Stomach (tissue), 19 donors: ENCODE data around the gene QPRT. TPM values are rescaled to one million over a fixed set of nuclear protein-coding genes. Genes with fewer than 3 reads are reported as not detected.
"Not testable (repeated sequence)": the region's sequence is repeated elsewhere in the genome, so short reads cannot be mapped to it uniquely, and the experiment has no call there.

ENCODE experiments used
- DNase-seq, 2 donors: peaks; one replicate each; pipeline versions ENCODE4 v3.0.0 to v3.0.0-alpha.2; 2013 to 2019
- H3K27ac ChIP-seq, 5 donors: fragments of 200-600 bp in 4 of 5; sonication (generic) in 4 of 5; one replicate each; pipeline ENCODE4 v1.5.1; 2013 to 2019; ENCODE audit warnings: mild to moderate bottlenecking in 1 of 5, moderate library complexity in 1 of 5
- H3K27me3 ChIP-seq, 3 donors: fragments of 200-600 bp; sonication (generic); one replicate each; pipeline ENCODE4 v1.5.1; 2017 to 2019; ENCODE audit warnings: mixed run types in 1 of 3
- H3K36me3 ChIP-seq, 4 donors: fragments of 200-600 bp; sonication (generic); 1 replicate in 3 of 4; 2 replicates in 1 of 4; pipeline ENCODE4 v1.5.1; 2016 to 2019
- H3K4me1 ChIP-seq, 4 donors: fragments of 200-600 bp; sonication (generic); one replicate each; pipeline ENCODE4 v1.5.1; 2016 to 2019
- H3K4me3 ChIP-seq, 4 donors: fragments of 200-600 bp; sonication (generic) in 3 of 4; one replicate each; pipeline ENCODE4 v1.5.1; 2016 to 2019; ENCODE audit warnings: mild to moderate bottlenecking in 1 of 4
- H3K9me3 ChIP-seq, 4 donors: fragments of 200-600 bp; sonication (generic); one replicate each; pipeline ENCODE4 v1.5.1; 2016 to 2019
- EP300 ChIP-seq: sonication (generic); formaldehyde crosslinking; IDR thresholded peaks from one replicate; pipeline ENCODE4 v1.6.1; 2017; ENCODE audit warnings: antibody characterized with exemption
- POLR2A ChIP-seq, 4 donors: fragments of 450-650 bp; IDR thresholded peaks; one replicate each; pipeline ENCODE4 v1.6.1; 2016; ENCODE audit warnings: antibody characterized with exemption in 4 of 4, control low read depth in 2 of 4, mild to moderate bottlenecking in 1 of 4, moderate library complexity in 1 of 4
- POLR2AphosphoS5 ChIP-seq, 3 donors: sonication (generic); formaldehyde crosslinking; IDR thresholded peaks; one replicate each; pipeline ENCODE4 v1.6.1; 2016; ENCODE audit warnings: antibody characterized with exemption in 3 of 3
- WGBS, 5 donors: extraction: QIAGEN DNeasy Blood & Tissue Kit in 3 of 5; methylation state at CpG; one replicate each; pipeline versions ENCODE4 v1.1.5 to v1.1.7; 2013 to 2018; 5-methylcytosine and 5-hydroxymethylcytosine counted together
- intact Hi-C: fragments of 100-400 bp; cut with DNase I; formaldehyde crosslinking; loops from one replicate; pipeline ENCODE4 v1.15.1; 2023; ENCODE audit warnings: low total_unique reads
- long read RNA-seq, 10 donors: transcript quantifications; one replicate each; lab custom pipeline, GENCODE V29; 2026
- polyA plus RNA-seq, 3 donors: library from polyadenylated mRNA; stranded (reverse); fragments of 200-250 nt; gene quantifications; one replicate each; pipeline ENCODE4 v1.2.3, GENCODE V29; 2013
- total RNA-seq, 5 donors: library from RNA; depleted of rRNA; stranded (reverse); fragments of >200 nt; gene quantifications; one replicate each; pipeline versions ENCODE4 v1.1.0 to v1.2.3, GENCODE V29; 2014 to 2016
- TF ChIP-seq, protein P1 (sequence below), 7 experiments: fragments of 450-650 bp in 4 of 7; fragments of 200-600 bp in 3 of 7; sonication (generic) in 3 of 7; IDR thresholded peaks; one replicate each; pipeline ENCODE4 v1.5.1; 2016 to 2019; ENCODE audit warnings: antibody characterized with exemption in 7 of 7, control low read depth in 2 of 7, mild to moderate bottlenecking in 1 of 7
- donor health status: healthy with polysubstance abuse.
- donor health status: Bipolar disorder and iron deficiency.
- donor health status: healthy.

The QPRT gene
- total RNA-seq (100 to 1,000 TPM in 1 of 5 donors, 1 to 10 TPM in 3, not detected in 1; 5.1 to 114 (median 7.8) TPM), polyA plus RNA-seq (10 to 100 TPM in 1 of 3 donors, 1 to 10 TPM in 2; 2.4 to 11.6 (median 7.3) TPM)
- long read RNA-seq, donor 1, transcript QPRT-202 (4 exons, 2,343 nt): major isoform, 13 of 21 reads
- long read RNA-seq, donor 1, partial matches to known transcripts: 5 of 21 reads
- long read RNA-seq, donor 1, other reads (novel, unspliced or antisense): 0 of 21 reads
- long read RNA-seq, donor 2, transcript QPRT-204 (1 exons, 2,199 nt): minor isoform, 8 of 46 reads
- long read RNA-seq, donor 2, transcript QPRT-202 (4 exons, 2,343 nt): major isoform, 27 of 46 reads
- long read RNA-seq, donor 2, partial matches to known transcripts: 11 of 46 reads
- long read RNA-seq, donor 2, other reads (novel, unspliced or antisense): 0 of 46 reads
- long read RNA-seq, donor 3, transcript QPRT-202 (4 exons, 2,343 nt): major isoform, 9 of 16 reads
- long read RNA-seq, donor 3, transcript QPRT-204 (1 exons, 2,199 nt): minor isoform, 7 of 16 reads
- long read RNA-seq, donor 3, partial matches to known transcripts: 0 of 16 reads
- long read RNA-seq, donor 3, other reads (novel, unspliced or antisense): 0 of 16 reads
- long read RNA-seq, donor 4, partial matches to known transcripts: 0 of 3 reads
- long read RNA-seq, donor 4, other reads (novel, unspliced or antisense): 0 of 3 reads
- long read RNA-seq, donor 5, transcript QPRT-202 (4 exons, 2,343 nt): minor isoform, 22 of 58 reads
- long read RNA-seq, donor 5, transcript QPRT-204 (1 exons, 2,199 nt): major isoform, 27 of 58 reads
- long read RNA-seq, donor 5, partial matches to known transcripts: 8 of 58 reads
- long read RNA-seq, donor 5, other reads (novel, unspliced or antisense): 0 of 58 reads
- long read RNA-seq, donor 6, transcript QPRT-202 (4 exons, 2,343 nt): major isoform, 14 of 43 reads
- long read RNA-seq, donor 6, transcript QPRT-204 (1 exons, 2,199 nt): minor isoform, 13 of 43 reads
- long read RNA-seq, donor 6, partial matches to known transcripts: 16 of 43 reads
- long read RNA-seq, donor 6, other reads (novel, unspliced or antisense): 0 of 43 reads
- long read RNA-seq, donor 7, transcript QPRT-204 (1 exons, 2,199 nt): major isoform, 19 of 39 reads
- long read RNA-seq, donor 7, transcript QPRT-202 (4 exons, 2,343 nt): major isoform, 19 of 39 reads
- long read RNA-seq, donor 7, partial matches to known transcripts: 0 of 39 reads
- long read RNA-seq, donor 7, other reads (novel, unspliced or antisense): 0 of 39 reads
- long read RNA-seq, donor 8, transcript QPRT-204 (1 exons, 2,199 nt): major isoform, 16 of 27 reads
- long read RNA-seq, donor 8, transcript QPRT-202 (4 exons, 2,343 nt): minor isoform, 11 of 27 reads
- long read RNA-seq, donor 8, partial matches to known transcripts: 0 of 27 reads
- long read RNA-seq, donor 8, other reads (novel, unspliced or antisense): 0 of 27 reads
- long read RNA-seq, donor 9, transcript QPRT-204 (1 exons, 2,199 nt): major isoform, 17 of 19 reads
- long read RNA-seq, donor 9, partial matches to known transcripts: 0 of 19 reads
- long read RNA-seq, donor 9, other reads (novel, unspliced or antisense): 0 of 19 reads
- long read RNA-seq, donor 10, transcript QPRT-204 (1 exons, 2,199 nt): minor isoform, 8 of 22 reads
- long read RNA-seq, donor 10, transcript QPRT-202 (4 exons, 2,343 nt): major isoform, 13 of 22 reads
- long read RNA-seq, donor 10, partial matches to known transcripts: 0 of 22 reads
- long read RNA-seq, donor 10, other reads (novel, unspliced or antisense): 0 of 22 reads

GRCh38 chr16:29678691-29679267 lies at the start of gene QPRT:
TSS of gene QPRT (plus strand) at chr16:29679180. CDS start at chr16:29679198, 18 bp downstream.
- TF ChIP-seq, protein P1, sequence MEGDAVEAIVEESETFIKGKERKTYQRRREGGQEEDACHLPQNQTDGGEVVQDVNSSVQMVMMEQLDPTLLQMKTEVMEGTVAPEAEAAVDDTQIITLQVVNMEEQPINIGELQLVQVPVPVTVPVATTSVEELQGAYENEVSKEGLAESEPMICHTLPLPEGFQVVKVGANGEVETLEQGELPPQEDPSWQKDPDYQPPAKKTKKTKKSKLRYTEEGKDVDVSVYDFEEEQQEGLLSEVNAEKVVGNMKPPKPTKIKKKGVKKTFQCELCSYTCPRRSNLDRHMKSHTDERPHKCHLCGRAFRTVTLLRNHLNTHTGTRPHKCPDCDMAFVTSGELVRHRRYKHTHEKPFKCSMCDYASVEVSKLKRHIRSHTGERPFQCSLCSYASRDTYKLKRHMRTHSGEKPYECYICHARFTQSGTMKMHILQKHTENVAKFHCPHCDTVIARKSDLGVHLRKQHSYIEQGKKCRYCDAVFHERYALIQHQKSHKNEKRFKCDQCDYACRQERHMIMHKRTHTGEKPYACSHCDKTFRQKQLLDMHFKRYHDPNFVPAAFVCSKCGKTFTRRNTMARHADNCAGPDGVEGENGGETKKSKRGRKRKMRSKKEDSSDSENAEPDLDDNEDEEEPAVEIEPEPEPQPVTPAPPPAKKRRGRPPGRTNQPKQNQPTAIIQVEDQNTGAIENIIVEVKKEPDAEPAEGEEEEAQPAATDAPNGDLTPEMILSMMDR (IDR thresholded peaks at IDR 0.05): no peak
- no peak for TF ChIP-seq POLR2AphosphoS5 (IDR thresholded peaks at IDR 0.05)
- TF ChIP-seq POLR2A (IDR thresholded peaks at IDR 0.05): no peak
- TF ChIP-seq EP300: no peak
- Histone ChIP-seq H3K27me3 (no peaks in the 10 kb centered on the region), H3K4me1 (peaks cover 0 to 28% (median 17%) of the 10 kb centered on the region in 4 donors), H3K27ac (peak within 1 kb of the TSS in 4 of 5 donors; percentile 29 to 67 (median 40)), H3K4me3 (peak within 1 kb of the TSS; percentile 28 to 33 (median 30)), H3K36me3 (no peaks in the 10 kb centered on the region), H3K9me3 (no peaks in the 10 kb centered on the region)
- intact Hi-C loops: no loop called here
- DNase-seq: peak in 1 of 2 donors; percentile 88
- WGBS, 5 donors: 55 to 76% (median 59%) methylated on average over 3 to 5 of the region's 5 CpGs

- 74 to 84% (median 80%) methylated on average over 8 to 10 of the region's 10 CpGs for WGBS, 5 donors
- H3K4me1 ChIP-seq, intact Hi-C loops, H3K36me3 ChIP-seq, DNase-seq, H3K27ac ChIP-seq, H3K4me3 ChIP-seq, H3K9me3 ChIP-seq, H3K27me3 ChIP-seq: not testable (repeated sequence)
These were observed 49.7 kb upstream of the QPRT start for GRCh38 chr16:29629318-29629717.

GRCh38 chr16:29631658-29632057 lies 47.3 kb upstream of the QPRT start:
- H3K4me1 ChIP-seq, H3K36me3 ChIP-seq, intact Hi-C loops, H3K27ac ChIP-seq, H3K4me3 ChIP-seq, H3K9me3 ChIP-seq, DNase-seq, H3K27me3 ChIP-seq: not testable (repeated sequence)
- WGBS, 5 donors: 42 to 81% (median 45%) methylated on average over 10 to 20 of the region's 20 CpGs

DNA sequence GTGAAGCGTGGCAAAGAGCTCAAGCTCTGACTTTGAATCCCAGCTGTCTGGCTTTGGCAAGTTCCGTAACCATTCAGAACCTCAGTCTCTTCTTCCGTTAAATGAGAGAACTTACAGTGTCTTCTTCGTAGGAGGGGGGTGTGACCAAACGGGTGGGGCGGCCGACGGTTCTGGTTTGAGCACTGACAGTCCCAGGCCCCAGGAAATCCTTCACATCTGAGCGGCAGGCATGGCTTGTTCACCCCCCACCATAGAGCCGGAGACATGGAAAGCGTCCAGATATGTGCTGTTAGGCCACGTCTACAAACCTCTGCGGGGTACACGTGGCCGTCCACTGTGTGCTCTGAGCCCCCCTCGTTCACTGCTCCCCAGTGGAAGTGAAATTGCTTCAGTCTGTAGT lies 43.1 kb upstream of the QPRT start:
- H3K4me3 ChIP-seq, H3K4me1 ChIP-seq, intact Hi-C loops, DNase-seq, H3K27me3 ChIP-seq, H3K27ac ChIP-seq, H3K9me3 ChIP-seq, H3K36me3 ChIP-seq: not testable (repeated sequence)
- 53 to 84% (median 75%) methylated on average over 9 to 15 of the region's 16 CpGs for whole genome bisulfite sequencing, 5 donors

DNA sequence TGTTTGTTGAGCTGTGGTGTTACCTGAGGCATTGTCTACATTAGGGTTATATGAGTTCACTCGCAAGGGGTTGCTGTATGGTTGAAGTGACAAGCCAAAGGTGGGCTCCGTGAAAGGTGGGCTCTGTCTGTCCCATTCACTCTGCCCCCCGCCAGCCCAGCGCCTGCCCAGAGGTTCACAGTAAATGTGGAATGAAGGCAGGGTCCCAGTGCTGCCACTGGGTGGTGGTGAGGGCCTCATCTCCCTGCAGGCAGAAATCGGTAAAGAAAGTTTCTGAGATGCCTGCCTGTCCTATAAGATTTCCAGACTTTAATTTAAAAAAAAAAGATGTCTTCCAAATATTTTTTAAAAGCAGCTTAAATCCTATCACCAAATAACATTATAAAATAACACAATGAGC lies 42.6 kb upstream of the QPRT start:
- DNase-seq, intact Hi-C loops, H3K4me1 ChIP-seq, H3K27me3 ChIP-seq, H3K9me3 ChIP-seq, H3K36me3 ChIP-seq, H3K4me3 ChIP-seq, H3K27ac ChIP-seq: not testable (repeated sequence)
- WGBS, 5 donors: 0 to 33% (median 25%) methylated on average over 1 of the region's 5 CpGs

GRCh38 chr16:29638751-29639150 lies 40.2 kb upstream of the QPRT start:
- H3K4me3 ChIP-seq, intact Hi-C loops, H3K4me1 ChIP-seq, H3K9me3 ChIP-seq, H3K36me3 ChIP-seq, H3K27me3 ChIP-seq, H3K27ac ChIP-seq, DNase-seq: not testable (repeated sequence)
- 91 to 98% (median 93%) methylated on average over 7 to 8 of the region's 8 CpGs for WGBS, 5 donors
